HG02588 (cell line): ENCODE measurements around the gene ZNF197.
"Not testable (repeated sequence)": the region's sequence is repeated elsewhere in the genome, so short reads cannot be mapped to it uniquely, and the experiment has no call there.

ENCODE experiments used
- ATAC-seq: cut with Tn5 transposase; IDR thresholded peaks from one replicate; pipeline ENCODE4 v1.9.1; 2021; ENCODE audit warnings: mild to moderate bottlenecking, moderate library complexity; ENCODE audit not compliant: unreplicated experiment

The ZNF197 gene

DNA sequence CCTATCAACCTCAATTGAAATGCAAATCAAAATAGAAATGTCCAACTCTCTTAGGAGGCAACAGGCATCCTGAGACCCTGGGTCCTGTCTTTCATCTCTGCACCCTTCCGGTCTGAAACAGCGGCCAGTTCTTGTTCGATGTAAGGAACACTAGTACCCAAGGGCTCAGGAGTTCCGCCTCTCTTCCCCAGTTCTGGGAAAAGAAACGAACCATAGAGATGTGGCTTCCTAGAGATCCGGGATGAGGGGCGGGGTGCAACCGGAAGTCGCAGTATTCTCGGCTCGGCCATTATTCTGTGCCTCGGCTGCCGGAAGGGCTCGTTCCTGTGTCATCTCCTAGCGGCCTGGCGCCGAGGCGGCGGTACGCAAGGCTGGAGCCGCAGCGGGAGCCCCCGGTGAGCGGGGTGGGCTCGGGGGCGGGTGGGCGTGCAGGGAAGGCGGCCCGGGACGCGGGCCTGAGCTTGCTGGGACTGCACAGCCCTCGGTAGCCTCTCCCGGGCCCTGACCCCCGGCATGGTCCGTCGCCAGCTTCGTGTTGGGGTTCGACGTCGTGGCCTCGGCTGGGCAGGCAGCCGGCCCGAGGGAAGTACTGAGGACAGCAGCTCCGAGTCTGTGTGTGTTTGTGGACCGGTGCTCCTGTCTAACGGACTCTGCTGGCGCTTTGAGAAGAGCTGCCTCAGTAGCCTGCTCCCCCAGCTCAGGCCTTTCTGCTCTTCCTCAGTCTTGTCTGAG, at the start of gene ZNF197:
ZNF197 (plus strand) TSS at position 288 of the 732 bp plus-strand sequence. CDS start 4,119 bp downstream, outside the sequence.
- ATAC-seq = peak; percentile 92

DNA sequence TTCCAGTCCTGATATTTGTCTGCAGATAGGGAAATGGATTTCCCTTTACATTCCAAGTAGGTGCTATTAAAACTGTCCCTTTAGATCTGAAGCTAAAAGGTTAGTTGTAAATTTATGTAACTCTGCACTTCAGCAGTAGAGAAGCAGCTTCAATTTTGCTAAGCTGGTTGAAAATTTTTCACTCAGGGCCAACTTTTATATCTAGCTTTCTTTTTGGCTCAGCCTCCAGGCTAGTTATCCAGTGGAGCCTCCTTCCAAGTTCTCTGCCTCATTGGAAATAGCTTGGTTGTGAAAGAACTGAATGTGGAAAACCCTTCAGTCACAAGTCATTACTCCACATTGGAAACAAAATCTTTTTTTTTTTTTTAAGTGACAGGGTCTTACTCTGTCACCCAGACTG, 48.2 kb upstream of the ZNF197 start:
- ATAC-seq = no peak

- not testable (repeated sequence) for ATAC-seq
These were observed 47.4 kb upstream of the ZNF197 start for GRCh38 chr3:44577354-44577952.

GRCh38 chr3:44578316-44578715, 46.5 kb upstream of the ZNF197 start:
- not testable (repeated sequence) for ATAC-seq

DNA sequence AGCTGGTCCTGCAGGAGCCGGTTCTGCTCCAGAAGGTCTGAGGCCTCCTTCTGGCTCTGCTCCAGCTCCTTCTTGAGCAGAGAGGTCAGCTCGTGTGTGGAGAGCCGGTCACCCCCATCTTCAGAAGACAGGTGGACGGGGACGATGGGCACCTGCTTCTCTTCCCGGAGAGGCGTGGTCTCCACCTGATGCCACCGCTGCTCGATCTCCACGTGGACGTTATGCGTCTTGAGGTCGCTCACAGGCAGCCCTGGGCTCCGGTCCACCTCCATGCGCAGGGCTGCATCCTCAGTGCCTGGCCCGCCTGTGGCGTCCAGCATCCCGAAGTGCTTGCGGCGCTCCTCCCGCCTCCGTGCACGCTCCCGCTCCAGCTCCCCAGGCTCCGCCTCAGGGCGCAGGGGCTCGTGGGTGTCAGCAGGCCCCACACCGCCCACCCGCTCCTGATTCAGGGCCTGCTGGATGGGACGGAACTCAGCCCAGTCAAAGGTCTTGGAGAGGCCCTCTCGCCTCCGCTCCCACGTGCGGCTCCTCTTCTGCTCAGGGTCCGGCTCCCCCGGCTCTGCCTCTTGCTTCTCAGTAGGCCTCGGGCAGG, 45.8 kb upstream of the ZNF197 start:
- ATAC-seq = not testable (repeated sequence)

DNA sequence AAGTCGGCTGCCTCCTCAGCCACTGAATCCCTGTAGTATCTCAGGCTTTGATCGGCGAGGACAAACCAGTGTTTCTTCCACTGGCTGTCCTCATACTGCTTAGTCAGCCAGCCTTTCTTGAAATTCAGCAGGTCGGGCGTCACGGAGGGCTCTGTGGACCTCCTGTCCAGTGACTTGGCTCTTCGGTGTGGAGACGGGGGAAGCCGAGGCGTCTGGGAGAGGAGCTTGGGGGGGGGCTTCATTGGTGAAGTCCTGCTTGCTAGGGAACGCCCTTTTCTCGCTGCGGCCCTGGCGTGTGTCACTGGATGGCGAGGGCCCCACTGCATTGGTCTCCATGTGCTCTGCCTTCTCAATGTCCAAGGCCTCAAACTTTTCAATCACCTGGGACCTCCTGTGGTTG, 45.1 kb upstream of the ZNF197 start:
- not testable (repeated sequence) for ATAC-seq

GRCh38 chr3:44580971-44581370, 43.9 kb upstream of the ZNF197 start:
- not testable (repeated sequence) for ATAC-seq

DNA sequence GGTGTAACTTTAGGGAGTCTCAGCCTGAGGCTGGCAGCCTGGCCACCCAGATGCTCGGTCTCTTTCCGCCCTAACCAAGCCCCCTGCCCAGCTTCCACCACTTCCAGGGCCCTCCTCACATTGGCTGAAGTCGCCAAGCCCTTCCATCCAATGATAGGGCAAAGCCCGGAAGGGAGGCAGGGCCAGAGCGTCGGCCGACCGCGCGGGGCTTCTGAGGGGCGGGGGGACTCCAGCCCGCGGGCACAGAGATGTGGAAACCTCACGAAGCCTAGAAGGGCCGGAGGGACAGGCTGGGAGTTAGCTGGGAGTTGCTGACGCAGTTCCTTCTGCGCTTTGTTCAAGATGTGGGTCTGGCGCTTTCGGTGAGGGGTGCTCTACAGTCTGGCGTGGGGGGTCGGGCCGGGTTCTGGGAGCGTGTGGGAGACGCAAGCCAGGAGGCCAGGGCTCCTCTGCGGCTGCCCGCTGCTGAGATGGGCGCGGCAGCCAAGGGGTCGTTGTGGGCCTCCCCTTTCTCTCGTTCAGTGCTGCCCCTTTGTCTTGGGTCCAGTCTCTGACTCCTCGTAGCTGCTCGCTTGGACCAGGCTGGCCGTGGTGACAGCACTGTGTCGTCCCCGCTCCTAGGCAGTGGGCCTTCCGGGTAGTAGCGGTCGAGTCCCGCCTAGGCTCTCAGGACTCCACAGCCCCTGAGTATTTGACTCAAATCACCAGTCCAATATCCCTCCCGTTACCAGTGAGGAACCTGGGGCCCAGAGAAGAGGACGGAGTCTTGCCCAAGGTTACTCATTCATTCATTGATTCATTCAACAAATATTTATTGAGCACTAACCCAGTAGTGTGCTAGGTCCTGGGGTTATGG, 40.0 kb upstream of the ZNF197 start, which contains the start of gene ZNF660:
ZNF660 (plus strand) TSS at position 319 of the 856 bp plus-strand sequence. CDS start 9,230 bp downstream, outside the sequence.
- ATAC-seq = peak; percentile 83

GRCh38 chr3:44596621-44597020, 28.2 kb upstream of the ZNF197 start:
- ATAC-seq = no peak

DNA sequence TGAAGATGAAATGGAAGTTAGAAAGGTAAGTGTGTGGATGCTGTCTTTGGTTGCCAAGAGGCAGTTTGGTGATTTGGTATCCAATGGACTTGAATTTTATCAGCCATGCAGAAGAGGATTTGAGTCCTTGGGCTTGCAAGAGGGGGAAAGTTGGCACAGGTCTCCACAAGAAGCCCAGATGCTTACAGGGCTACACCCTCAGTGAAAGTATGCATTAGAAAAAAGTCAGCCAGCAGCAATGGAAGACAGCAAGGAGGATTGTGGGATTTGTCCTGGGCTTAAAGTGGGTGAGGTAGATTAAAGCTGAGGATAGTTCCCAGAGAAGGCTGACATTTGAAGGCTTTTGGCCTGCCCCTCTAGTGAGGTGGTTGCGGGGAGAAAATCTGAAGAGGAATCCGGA, 23.1 kb upstream of the ZNF197 start:
- no peak for ATAC-seq

GRCh38 chr3:44612678-44613077, 12.2 kb upstream of the ZNF197 start:
- ATAC-seq = no peak

GRCh38 chr3:44628716-44629115, 3.9 kb downstream of the ZNF197 start:
- ATAC-seq = no peak

GRCh38 chr3:44632193-44632592, 7.4 kb downstream of the ZNF197 start:
- no peak for ATAC-seq

- no peak for ATAC-seq
These were observed 17.5 kb downstream of the ZNF197 start for GRCh38 chr3:44642337-44642736.

GRCh38 chr3:44643024-44643423, 18.2 kb downstream of the ZNF197 start:
- ATAC-seq = no peak

DNA sequence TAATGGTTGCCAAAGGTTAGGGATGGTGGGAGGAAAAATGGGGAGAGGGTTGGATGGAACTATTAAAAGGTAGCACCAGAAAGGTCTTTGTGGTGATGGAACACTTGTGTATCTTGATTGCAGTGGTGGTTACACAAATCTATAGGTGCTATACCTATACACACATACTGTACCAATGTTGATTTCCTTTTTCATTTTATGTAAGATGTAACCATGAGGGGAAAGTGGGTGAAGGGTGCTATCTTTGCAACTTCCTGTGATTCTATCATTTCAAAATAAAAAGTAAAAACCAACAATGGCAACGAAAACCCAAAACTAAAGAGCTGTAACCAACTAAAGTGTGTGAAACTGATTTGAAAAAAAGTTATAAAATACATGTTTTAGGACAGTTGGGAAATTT, 22.9 kb downstream of the ZNF197 start:
- ATAC-seq = no peak

DNA sequence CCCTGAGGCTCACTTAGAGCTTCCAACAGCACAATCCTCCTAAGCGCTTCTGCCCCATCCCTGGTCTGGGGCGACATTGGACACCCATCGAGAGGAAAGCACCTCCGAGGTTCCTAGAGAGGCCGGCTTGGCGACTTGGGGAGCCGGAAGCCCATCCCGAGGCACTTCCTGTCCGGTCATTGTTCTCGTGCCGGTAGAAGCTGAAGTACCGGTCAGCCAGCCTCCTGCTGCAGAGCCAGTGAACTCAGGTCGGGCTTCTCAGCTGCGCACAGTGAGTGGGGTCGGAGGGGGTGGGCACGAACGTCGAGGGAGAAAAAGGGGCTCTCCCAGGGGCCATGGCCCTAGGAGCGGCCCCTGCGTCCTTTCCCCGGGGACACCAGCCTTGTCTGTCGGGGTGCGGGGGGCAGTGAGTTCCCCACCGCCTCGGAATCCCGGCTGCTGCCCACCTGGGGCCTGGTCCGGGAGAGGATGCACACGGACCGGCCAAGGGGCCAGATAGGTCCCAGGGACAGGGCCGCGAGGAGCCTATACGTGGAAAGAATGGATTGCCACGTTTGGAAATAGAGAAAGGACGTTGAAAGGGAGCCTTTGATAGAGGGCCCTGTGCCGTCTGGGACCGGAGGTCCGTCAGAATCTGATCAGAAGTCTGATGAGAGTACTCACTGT, 23.9 kb downstream of the ZNF197 start, which contains the start of gene ZNF35:
ZNF35 (plus strand) TSS at position 169 of the 666 bp plus-strand sequence. CDS start 2,336 bp downstream, outside the sequence.
- ATAC-seq = peak; percentile 93

DNA sequence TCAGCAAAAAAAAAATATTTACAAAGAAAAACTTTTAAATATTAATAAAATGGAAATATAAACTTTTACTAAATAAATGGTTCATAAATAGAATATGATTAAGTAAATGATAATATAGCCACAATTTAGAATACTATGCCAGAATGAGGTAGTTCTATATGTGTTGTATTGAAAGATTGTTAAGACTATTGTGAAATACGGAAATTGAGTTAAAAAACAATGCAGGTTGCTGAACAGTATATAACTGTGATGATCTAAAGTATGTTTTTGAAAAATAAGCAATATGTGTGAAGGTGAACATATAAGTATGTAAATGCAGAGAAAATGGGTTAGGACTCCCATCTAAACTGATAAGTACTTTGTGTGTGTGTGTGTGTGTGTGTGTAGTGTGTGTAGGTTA, 24.9 kb downstream of the ZNF197 start:
- no peak for ATAC-seq

GRCh38 chr3:44654039-44654438, 29.2 kb downstream of the ZNF197 start:
- ATAC-seq = no peak

GRCh38 chr3:44659015-44659414, 34.2 kb downstream of the ZNF197 start:
- no peak for ATAC-seq
